Mesendoderm (in vitro differentiated cells): ENCODE results near the gene KRTAP3-1.
A peak's percentile ranks its signal among the peaks of the same experiment; 100 is the strongest.

Experiments used
- DNase-seq: peaks from one replicate; pipeline ENCODE4 v3.0.0; 2013
- H2AK5ac ChIP-seq: 2 replicates; pipeline ENCODE4 v1.6.1; 2013; ENCODE audit warnings: low read length, inconsistent platforms
- H2BK120ac ChIP-seq: 2 replicates; pipeline ENCODE4 v1.6.1; 2013; ENCODE audit warnings: low read depth, mild to moderate bottlenecking, low read length, moderate library complexity, mixed read lengths
- H2BK15ac ChIP-seq: replicated peaks from 2 replicates; pipeline ENCODE4 v1.6.1; 2013; ENCODE audit warnings: low read depth, mild to moderate bottlenecking, moderate library complexity
- H2BK5ac ChIP-seq: 2 replicates; pipeline ENCODE4 v1.6.1; 2013; ENCODE audit warnings: low read length, inconsistent platforms
- H3K18ac ChIP-seq: 2 replicates; pipeline ENCODE4 v1.6.1; 2013; ENCODE audit warnings: mild to moderate bottlenecking, low read length, mixed read lengths
- H3K23ac ChIP-seq: one replicate; pipeline ENCODE4 v1.6.1; 2013; ENCODE audit warnings: low read length
- H3K27ac ChIP-seq: 2 replicates; pipeline ENCODE4 v1.5.1; 2013; ENCODE audit warnings: low read depth, mild to moderate bottlenecking, inconsistent platforms, low read length, moderate library complexity
- H3K27me3 ChIP-seq: 2 replicates; pipeline ENCODE4 v1.6.1; 2013; ENCODE audit warnings: low read length, control low read depth, mild to moderate bottlenecking, inconsistent platforms; ENCODE audit not compliant: insufficient read depth, poor library complexity
- H3K36me3 ChIP-seq: 2 replicates; pipeline ENCODE4 v1.6.1; 2013; ENCODE audit warnings: low read length, inconsistent platforms; ENCODE audit not compliant: control insufficient read depth, insufficient read depth
- H3K4ac ChIP-seq: one replicate; pipeline ENCODE4 v1.6.1; 2013; ENCODE audit warnings: low read depth, mild to moderate bottlenecking, low read length, moderate library complexity
- H3K4me1 ChIP-seq: 2 replicates; pipeline ENCODE4 v1.6.1; 2013; ENCODE audit warnings: low read depth, low read length, inconsistent platforms; ENCODE audit not compliant: control insufficient read depth
- H3K4me2 ChIP-seq: 2 replicates; pipeline ENCODE4 v1.6.1; 2013; ENCODE audit warnings: low read length
- H3K4me3 ChIP-seq: 2 replicates; pipeline ENCODE4 v1.5.1; 2013; ENCODE audit warnings: mild to moderate bottlenecking, low read length
- H3K56ac ChIP-seq: one replicate; pipeline ENCODE4 v1.6.1; 2013; ENCODE audit warnings: low read length
- H3K79me1 ChIP-seq: 2 replicates; pipeline ENCODE4 v1.6.1; 2013; ENCODE audit warnings: low read length, inconsistent platforms
- H3K79me2 ChIP-seq: 2 replicates; pipeline ENCODE4 v1.6.1; 2013; ENCODE audit warnings: mild to moderate bottlenecking, low read length; ENCODE audit not compliant: control insufficient read depth, insufficient read depth
- H3K9ac ChIP-seq: 2 replicates; pipeline ENCODE4 v1.6.1; 2013; ENCODE audit warnings: low read length, inconsistent platforms
- H4K5ac ChIP-seq: one replicate; pipeline ENCODE4 v1.6.1; 2013; ENCODE audit warnings: low read length
- H4K8ac ChIP-seq: one replicate; pipeline ENCODE4 v1.6.1; 2013; ENCODE audit warnings: low read depth, mild to moderate bottlenecking, control low read depth, low read length, moderate library complexity
- WGBS: extraction: QIAGEN DNeasy Blood & Tissue Kit; methylation state at CpG from one replicate; pipeline ENCODE4 v1.1.7; 2013; ENCODE audit warnings: low lambda C conversion rate, missing lambda C conversion rate; ENCODE audit not compliant: insufficient coverage; ENCODE audit errors: extremely low coverage; 5-methylcytosine and 5-hydroxymethylcytosine counted together

KRTAP3-1 gene

GRCh38 chr17:40967582-40967981 is 41.3 kb downstream of the KRTAP3-1 start:
- Histone ChIP-seq H2BK15ac (no peak overlapping the region), H3K4me3 (no peak overlapping the region), H2BK5ac (no peak overlapping the region), H3K27me3 (no peaks in the 10 kb centered on the region), H3K4me1 (no peaks in the 10 kb centered on the region), H2BK120ac (no peak overlapping the region), H3K79me1 (no peaks in the 10 kb centered on the region), H2AK5ac (no peak overlapping the region), H3K27ac (no peak overlapping the region), H3K18ac (no peak overlapping the region), H4K5ac (no peak overlapping the region), H3K9ac (no peak overlapping the region), H3K4me2 (no peak overlapping the region), H3K36me3 (no peaks in the 10 kb centered on the region), H3K23ac (no peak overlapping the region), H3K4ac (no peak overlapping the region), H3K79me2 (no peaks in the 10 kb centered on the region), H4K8ac (no peak overlapping the region), H3K56ac (no peak overlapping the region)
- no peak for DNase-seq
- no CpG with 5 or more reads among the region's 1 CpG for WGBS

DNA sequence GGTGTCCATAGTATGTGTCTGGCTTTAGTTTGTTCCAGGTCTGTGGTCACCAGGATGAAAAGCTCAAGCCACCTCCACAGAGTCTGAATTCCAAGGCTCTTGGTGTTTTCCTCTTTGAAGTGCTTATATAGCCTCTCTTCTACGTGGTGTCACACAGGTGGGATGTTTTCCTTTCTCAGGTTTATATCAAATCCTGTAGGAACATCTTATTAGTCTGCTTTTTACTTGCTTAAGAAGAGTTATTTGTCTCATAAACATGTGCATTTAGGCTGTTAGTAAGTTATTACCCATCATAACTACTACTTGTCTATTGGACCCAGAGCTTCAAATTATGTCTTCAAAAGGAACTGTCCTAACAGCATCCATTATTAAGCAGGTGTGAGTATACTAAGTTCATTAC is 42.1 kb downstream of the KRTAP3-1 start, which contains the start of gene KRT39:
Gene KRT39 (minus strand): TSS at position 101 of the 400 bp plus-strand sequence. CDS start 92 bp downstream, at position 9.
- H3K4me1 ChIP-seq = no peaks in the 10 kb centered on the region
- no peak within 1 kb of the TSS for H2BK15ac ChIP-seq
- no CpG with 5 or more reads among the region's 1 CpG for WGBS

GRCh38 chr17:40963838-40964237 is 45.1 kb downstream of the KRTAP3-1 start:
- Histone ChIP-seq H3K36me3 (no peaks in the 10 kb centered on the region), H2BK120ac (no peak overlapping the region), H3K79me1 (no peaks in the 10 kb centered on the region), H3K4me2 (no peak overlapping the region), H3K27ac (no peak overlapping the region), H3K56ac (no peak overlapping the region), H4K5ac (no peak overlapping the region), H3K4me3 (no peak overlapping the region), H2BK15ac (no peak overlapping the region), H3K23ac (no peak overlapping the region), H3K9ac (no peak overlapping the region), H3K4ac (no peak overlapping the region), H3K4me1 (no peaks in the 10 kb centered on the region), H2BK5ac (no peak overlapping the region), H3K27me3 (no peaks in the 10 kb centered on the region), H3K79me2 (no peaks in the 10 kb centered on the region), H2AK5ac (no peak overlapping the region), H3K18ac (no peak overlapping the region), H4K8ac (no peak overlapping the region)
- no CpG with 5 or more reads among the region's 1 CpG for WGBS
- DNase-seq = peak; percentile 16

More for the DNA sequence above, 42.1 kb downstream of the KRTAP3-1 start, which contains the start of gene KRT39:
- Histone ChIP-seq H4K5ac (no peak within 1 kb of the TSS), H3K4ac (no peak within 1 kb of the TSS), H2AK5ac (no peak within 1 kb of the TSS), H2BK120ac (no peak within 1 kb of the TSS), H4K8ac (no peak within 1 kb of the TSS), H3K9ac (no peak within 1 kb of the TSS), H3K79me1 (no peaks in the 10 kb centered on the region), H3K4me2 (no peak within 1 kb of the TSS), H3K23ac (no peak within 1 kb of the TSS), H3K4me3 (no peak within 1 kb of the TSS), H3K56ac (no peak within 1 kb of the TSS), H3K18ac (no peak within 1 kb of the TSS), H2BK5ac (no peak within 1 kb of the TSS), H3K79me2 (no peaks in the 10 kb centered on the region), H3K27me3 (no peaks in the 10 kb centered on the region), H3K27ac (no peak within 1 kb of the TSS), H3K36me3 (no peaks in the 10 kb centered on the region)
- no peak for DNase-seq

- no peaks in the 10 kb centered on the region for H3K27me3 ChIP-seq
- H3K27ac ChIP-seq = no peak overlapping the region
- H2BK120ac ChIP-seq = no peak overlapping the region
- no peak overlapping the region for H2BK15ac ChIP-seq
- no peak overlapping the region for H3K18ac ChIP-seq
- H2AK5ac ChIP-seq = no peak overlapping the region
- H3K4ac ChIP-seq = no peak overlapping the region
- no peak overlapping the region for H2BK5ac ChIP-seq
- H3K79me1 ChIP-seq = no peaks in the 10 kb centered on the region
- DNase-seq = no peak
- H3K79me2 ChIP-seq = no peaks in the 10 kb centered on the region
- no peak overlapping the region for H3K4me2 ChIP-seq
- no peak overlapping the region for H4K8ac ChIP-seq
- no peak overlapping the region for H3K4me3 ChIP-seq
- H3K23ac ChIP-seq = no peak overlapping the region
- no peak overlapping the region for H4K5ac ChIP-seq
- no peaks in the 10 kb centered on the region for H3K36me3 ChIP-seq
- H3K56ac ChIP-seq = no peak overlapping the region
- no peaks in the 10 kb centered on the region for H3K4me1 ChIP-seq
- no peak overlapping the region for H3K9ac ChIP-seq
- WGBS = no CpG with 5 or more reads among the region's 4 CpGs
Observed at GRCh38 chr17:40962059-40962561, 46.8 kb downstream of the KRTAP3-1 start.

GRCh38 chr17:40961591-40961990 is 47.3 kb downstream of the KRTAP3-1 start:
- DNase-seq = no peak

GRCh38 chr17:40960144-40960543 is 48.8 kb downstream of the KRTAP3-1 start:
- H3K79me2 ChIP-seq = no peaks in the 10 kb centered on the region
- no peak overlapping the region for H2BK5ac ChIP-seq
- no peak overlapping the region for H2AK5ac ChIP-seq
- H2BK15ac ChIP-seq = no peak overlapping the region
- H3K4me3 ChIP-seq = no peak overlapping the region
- no peaks in the 10 kb centered on the region for H3K27me3 ChIP-seq
- H2BK120ac ChIP-seq = no peak overlapping the region
- no peak for DNase-seq
- H3K4me1 ChIP-seq = no peaks in the 10 kb centered on the region
- H3K4me2 ChIP-seq = no peak overlapping the region
- no peaks in the 10 kb centered on the region for H3K79me1 ChIP-seq
- no peak overlapping the region for H3K9ac ChIP-seq
- no peak overlapping the region for H3K27ac ChIP-seq
- no peak overlapping the region for H4K5ac ChIP-seq
- no peak overlapping the region for H3K4ac ChIP-seq
- H3K36me3 ChIP-seq = no peaks in the 10 kb centered on the region
- no peak overlapping the region for H3K18ac ChIP-seq
- WGBS = no CpG with 5 or more reads among the region's 10 CpGs
- H3K56ac ChIP-seq = no peak overlapping the region
- no peak overlapping the region for H3K23ac ChIP-seq
- H4K8ac ChIP-seq = no peak overlapping the region

More at GRCh38 chr17:40961591-40961990, 47.3 kb downstream of the KRTAP3-1 start:
- Histone ChIP-seq H4K8ac (no peak overlapping the region), H4K5ac (no peak overlapping the region), H3K79me2 (no peaks in the 10 kb centered on the region), H3K27ac (no peak overlapping the region), H3K23ac (no peak overlapping the region), H3K27me3 (no peaks in the 10 kb centered on the region), H3K4me1 (no peaks in the 10 kb centered on the region), H2AK5ac (no peak overlapping the region), H2BK5ac (no peak overlapping the region), H2BK120ac (no peak overlapping the region), H3K36me3 (no peaks in the 10 kb centered on the region), H3K4me2 (no peak overlapping the region), H3K18ac (no peak overlapping the region), H3K4ac (no peak overlapping the region), H3K56ac (no peak overlapping the region), H3K79me1 (no peaks in the 10 kb centered on the region), H3K9ac (no peak overlapping the region), H3K4me3 (no peak overlapping the region), H2BK15ac (no peak overlapping the region)
- no CpG with 5 or more reads among the region's 1 CpG for WGBS
